Nephron (organoid): Measurements from ENCODE around the gene BUB1B.
A peak's percentile ranks its signal among the peaks of the same experiment; 100 is the strongest.

Experiments used
- H3K27ac Mint-ChIP-seq, 3 experiments: 2 replicates each; pipeline ENCODE4 v1.8.0; 2020; ENCODE audit warnings: mixed read lengths in 3 of 3, mild to moderate bottlenecking in 2 of 3, moderate library complexity in 1 of 3
- H3K27me3 Mint-ChIP-seq: 2 replicates; pipeline ENCODE4 v1.8.0; 2021; ENCODE audit warnings: low read depth, mild to moderate bottlenecking, moderate library complexity, mixed read lengths
- H3K36me3 Mint-ChIP-seq: 2 replicates; pipeline ENCODE4 v1.8.0; 2020; ENCODE audit warnings: low read depth, mixed read lengths
- H3K4me1 Mint-ChIP-seq: 2 replicates; pipeline ENCODE4 v1.8.0; 2020; ENCODE audit warnings: mixed read lengths
- H3K4me3 Mint-ChIP-seq, 3 experiments: 2 replicates each; pipeline ENCODE4 v1.8.0; 2020; ENCODE audit warnings: mild to moderate bottlenecking in 3 of 3, mixed read lengths in 3 of 3, moderate library complexity in 2 of 3
- H3K9me3 Mint-ChIP-seq: 2 replicates; pipeline ENCODE4 v1.8.0; 2020; ENCODE audit warnings: mixed read lengths
- CTCF ChIP-seq, 3 experiments: fragments of 200-600 bp; sonication (generic); IDR thresholded peaks; one replicate each; pipeline ENCODE4 v1.5.0; 2021; ENCODE audit warnings: antibody characterized with exemption in 3 of 3; ENCODE audit not compliant: unreplicated experiment in 3 of 3

The BUB1B gene

DNA sequence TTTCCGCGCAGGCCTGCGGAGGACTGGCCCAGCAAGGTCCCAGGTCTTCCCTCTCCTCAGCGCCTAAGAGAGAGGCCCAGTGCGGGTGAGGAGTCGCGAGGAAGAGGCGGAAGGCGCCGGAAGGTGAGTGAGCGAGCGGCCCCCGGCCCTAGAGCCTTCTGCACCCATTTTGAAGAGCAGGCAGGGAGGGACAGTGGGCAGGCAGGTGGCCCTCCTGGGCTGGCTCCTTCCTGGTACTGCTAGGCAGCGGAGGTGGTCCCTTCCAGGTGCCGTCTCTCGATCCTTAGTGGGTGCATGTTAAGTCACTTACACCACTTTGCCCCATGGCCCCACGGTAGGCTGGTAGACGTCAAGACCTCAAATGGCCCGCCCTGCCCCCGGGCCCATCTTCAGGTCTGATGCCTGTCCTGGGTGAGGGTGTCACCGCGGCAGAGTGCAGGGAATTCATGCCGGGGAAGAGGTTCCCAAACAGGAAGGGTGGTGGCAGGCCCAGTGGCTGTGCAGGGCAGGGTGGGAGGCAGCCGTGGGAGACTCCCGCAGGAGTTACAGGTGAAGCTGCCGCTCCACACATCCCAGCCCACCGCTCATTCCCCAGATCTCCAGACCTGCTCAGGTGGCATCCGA, 92.4 kb downstream of the BUB1B start:
- H3K9me3 Mint-ChIP-seq, result no peaks in the 10 kb centered on the region
- H3K27me3 Mint-ChIP-seq, result peaks cover 77% of the 10 kb centered on the region
- no peak for TF ChIP-seq CTCF (IDR thresholded peaks at IDR 0.05; ENCODE audit: unreplicated experiment in 3 of 3)
- no peaks in the 10 kb centered on the region for H3K36me3 Mint-ChIP-seq
- H3K4me1 Mint-ChIP-seq, result peaks cover 25% of the 10 kb centered on the region
- H3K4me3 Mint-ChIP-seq, result peak overlapping the region; percentile 76 to 80 (median 78)
- H3K27ac Mint-ChIP-seq, result no peak overlapping the region

DNA sequence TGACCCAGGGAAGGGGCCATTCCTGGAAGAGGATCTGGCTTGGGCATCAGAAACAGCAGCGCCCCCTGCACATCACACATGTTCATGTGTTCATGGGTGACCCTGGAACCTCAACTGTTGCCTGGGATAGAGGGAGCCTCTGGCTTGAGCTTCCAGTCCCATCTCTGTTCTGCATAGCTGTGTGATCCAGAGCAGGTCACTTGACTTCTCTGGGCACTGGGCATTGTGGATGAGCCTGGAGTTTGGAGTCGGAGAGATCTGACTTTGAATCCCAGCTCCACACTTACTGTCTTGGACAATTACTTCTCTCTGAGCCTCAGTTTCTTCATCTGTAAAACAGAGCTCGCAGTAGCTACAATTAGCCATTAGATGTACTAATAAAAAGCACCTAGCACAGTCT, 93.6 kb downstream of the BUB1B start:
- Mint-ChIP-seq H3K36me3 (no peaks in the 10 kb centered on the region), H3K4me1 (peaks cover 19% of the 10 kb centered on the region), H3K27ac (no peak overlapping the region), H3K4me3 (peak overlapping the region in 2 of 3 experiments; percentile 26 to 35), H3K9me3 (no peaks in the 10 kb centered on the region), H3K27me3 (peaks cover 78% of the 10 kb centered on the region)
- no peak for TF ChIP-seq CTCF (IDR thresholded peaks at IDR 0.05; ENCODE audit: unreplicated experiment in 3 of 3)

DNA sequence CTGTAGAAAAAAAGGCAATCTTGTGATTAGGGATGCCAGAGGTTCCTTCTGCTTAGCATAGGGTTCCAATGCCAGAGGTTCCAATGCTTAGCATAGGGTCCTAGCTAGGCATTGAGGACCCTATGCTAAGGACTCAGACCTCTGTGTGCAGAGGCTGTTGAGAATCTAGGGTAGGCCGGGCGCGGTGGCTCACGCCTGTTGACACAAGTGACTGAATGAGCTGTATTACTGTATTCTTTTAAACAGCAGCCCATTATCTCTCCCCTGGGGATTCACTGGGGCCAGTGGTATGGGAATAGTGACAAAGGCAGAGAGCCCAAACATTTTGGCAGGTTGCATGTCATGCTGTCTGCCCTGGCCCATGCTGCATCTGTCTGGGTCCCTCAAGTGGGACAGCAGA, 94.2 kb downstream of the BUB1B start:
- Mint-ChIP-seq H3K27me3 (peaks cover 73% of the 10 kb centered on the region), H3K27ac (no peak overlapping the region), H3K4me3 (no peak overlapping the region), H3K9me3 (no peaks in the 10 kb centered on the region), H3K36me3 (no peaks in the 10 kb centered on the region), H3K4me1 (peaks cover 20% of the 10 kb centered on the region)
- no peak for TF ChIP-seq CTCF (IDR thresholded peaks at IDR 0.05; ENCODE audit: unreplicated experiment in 3 of 3)

DNA sequence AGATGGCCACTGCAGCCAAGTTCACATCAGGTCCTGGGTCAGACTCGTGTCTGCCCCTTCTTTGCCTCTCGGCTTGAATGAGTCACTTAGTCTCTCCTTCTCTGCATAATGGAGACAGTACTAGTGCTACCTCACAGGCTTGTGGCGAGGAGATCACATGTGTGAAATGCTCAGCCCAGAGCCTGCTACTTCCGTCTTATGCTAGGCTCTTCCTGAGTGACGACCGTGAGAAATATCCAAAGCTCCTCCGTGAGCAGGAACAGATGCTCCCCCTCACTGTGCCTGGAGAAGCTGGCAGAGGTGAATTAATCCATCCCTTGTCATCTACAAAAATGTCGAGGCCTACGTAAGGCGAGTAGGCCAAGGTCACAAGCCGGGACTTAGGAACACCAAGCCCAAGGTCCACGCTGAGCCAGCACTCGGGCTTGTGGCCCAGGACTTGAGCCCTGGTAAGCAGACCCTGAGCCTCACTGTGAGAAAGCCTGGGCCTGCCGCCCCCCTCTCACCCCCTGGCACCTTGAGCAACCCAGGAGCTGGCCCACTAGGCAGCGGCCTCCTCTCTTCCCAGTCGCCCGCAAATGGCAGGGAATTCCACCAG, 95.9 kb downstream of the BUB1B start:
- peaks cover 60% of the 10 kb centered on the region for H3K27me3 Mint-ChIP-seq
- no peak for TF ChIP-seq CTCF (IDR thresholded peaks at IDR 0.05; ENCODE audit: unreplicated experiment in 3 of 3)
- peaks cover 17% of the 10 kb centered on the region for H3K4me1 Mint-ChIP-seq
- H3K36me3 Mint-ChIP-seq, result no peaks in the 10 kb centered on the region
- H3K27ac Mint-ChIP-seq, result no peak overlapping the region
- peaks cover 2% of the 10 kb centered on the region for H3K9me3 Mint-ChIP-seq
- peak overlapping the region in 1 of 3 experiments; percentile 17 for H3K4me3 Mint-ChIP-seq

- Mint-ChIP-seq H3K9me3 (peaks cover 2% of the 10 kb centered on the region), H3K36me3 (no peaks in the 10 kb centered on the region), H3K27me3 (peaks cover 53% of the 10 kb centered on the region), H3K27ac (no peak overlapping the region), H3K4me1 (peaks cover 18% of the 10 kb centered on the region), H3K4me3 (no peak overlapping the region)
- TF ChIP-seq CTCF (IDR thresholded peaks at IDR 0.05; ENCODE audit: unreplicated experiment in 3 of 3), result no peak
Measured at GRCh38 chr15:40257656-40258450, 97.0 kb downstream of the BUB1B start.
